Stimulated activated CD8-positive, alpha-beta memory T cell treated with anti-CD3 and anti-CD28 coated beads, Interleukin-4, amount 100 ng/mL, for 24 hours (primary cell): ENCODE results near the gene RRP36.
"Not testable (repeated sequence)": the region's sequence is repeated elsewhere in the genome, so short reads cannot be mapped to it uniquely, and the experiment has no call there.

Source experiments
- DNase-seq: peaks from one replicate; pipeline ENCODE4 v3.0.0-alpha.2; 2020; ENCODE audit warnings: low read depth

Gene RRP36

DNA sequence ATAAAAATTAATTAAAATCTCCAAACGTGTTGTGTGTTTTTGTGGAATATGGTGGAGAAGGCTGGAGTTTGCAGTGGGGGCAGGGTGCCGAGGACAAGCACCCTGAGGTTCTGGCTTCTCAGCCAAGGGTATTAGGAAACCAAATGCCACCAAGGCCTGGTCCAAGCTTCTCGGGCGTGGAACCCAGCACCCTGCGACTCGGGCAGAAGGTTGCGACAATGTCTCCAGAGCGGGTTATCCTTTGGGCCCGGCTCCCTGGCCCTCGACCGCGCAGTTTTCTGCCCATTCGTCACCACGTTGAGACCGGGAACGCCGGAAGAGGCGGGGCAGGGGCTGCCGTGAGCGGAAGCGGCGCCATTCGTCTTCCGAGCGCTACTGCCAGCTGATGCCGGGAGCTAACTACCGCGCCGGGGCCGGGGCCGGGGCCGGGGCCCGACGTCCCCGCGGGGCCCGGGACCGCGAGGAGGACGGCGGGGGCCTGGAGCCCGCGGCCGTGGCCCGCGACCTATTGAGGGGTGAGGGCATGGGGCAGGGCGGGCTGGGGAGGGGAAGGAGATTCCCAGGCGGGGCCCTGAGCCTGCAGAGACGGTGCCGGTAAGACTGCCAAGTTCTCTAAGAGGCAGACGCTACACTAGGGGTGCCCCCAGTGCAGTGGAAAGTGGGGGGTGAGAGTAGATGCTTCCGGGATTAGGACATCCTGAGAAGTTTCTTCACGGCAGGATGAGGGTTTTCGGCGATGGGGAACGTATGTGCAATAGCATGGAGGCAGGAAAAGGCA lies at the start of gene RRP36:
Gene RRP36 (plus strand): TSS at position 354 of the 778 bp plus-strand sequence. CDS start 32 bp downstream, at position 386.
- peak; percentile 66 for DNase-seq

DNA sequence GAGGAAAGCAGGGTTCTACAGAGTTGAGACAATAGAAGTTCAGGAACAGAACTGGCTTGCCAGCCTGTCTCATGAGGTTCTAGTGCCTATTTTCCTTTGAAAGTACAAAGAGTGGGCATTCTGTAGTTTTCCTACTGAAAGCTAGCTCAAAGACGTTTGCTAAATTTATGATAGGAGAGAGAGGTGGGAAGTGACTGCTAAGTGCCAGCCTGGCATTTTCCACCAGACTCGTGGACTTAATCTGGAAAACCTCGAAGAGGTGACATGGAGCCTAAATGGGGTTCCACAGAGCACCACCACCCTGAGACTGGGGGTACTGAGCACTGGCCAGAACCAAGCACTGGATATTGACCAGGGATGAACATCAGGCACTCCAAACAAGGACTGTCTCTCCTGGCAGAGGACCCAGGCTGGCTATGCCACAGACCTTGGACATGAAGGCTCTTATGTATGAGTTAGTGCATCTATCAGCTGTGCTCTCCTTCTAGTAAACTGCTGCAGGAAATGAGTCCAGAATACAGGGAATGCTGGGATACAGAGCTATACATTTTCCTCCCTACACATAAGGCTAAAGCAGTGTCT lies 49.6 kb upstream of the RRP36 start:
- no peak for DNase-seq

DNA sequence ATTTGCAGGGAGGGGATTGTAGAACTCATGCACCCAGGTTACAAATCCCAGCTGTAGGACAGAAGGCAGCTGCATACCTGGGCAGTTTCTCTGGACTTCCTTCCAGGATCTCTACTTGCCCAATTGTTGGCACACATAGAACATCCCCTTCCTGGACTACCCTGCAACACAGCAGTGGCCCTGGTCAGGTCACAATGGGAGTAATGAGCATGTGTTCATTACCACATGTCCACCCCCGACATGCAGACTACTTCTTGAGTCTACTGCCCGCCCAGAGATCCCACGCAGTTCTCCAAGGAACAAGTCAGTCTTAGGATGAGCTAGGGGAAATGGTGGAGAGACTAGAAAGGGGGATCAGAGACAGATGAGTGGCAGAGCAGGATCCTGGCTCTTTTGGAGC lies 47.5 kb upstream of the RRP36 start:
- DNase-seq, result no peak

- DNase-seq, result no peak
Measured at GRCh38 chr6:42974919-42975505, 46.4 kb upstream of the RRP36 start.

DNA sequence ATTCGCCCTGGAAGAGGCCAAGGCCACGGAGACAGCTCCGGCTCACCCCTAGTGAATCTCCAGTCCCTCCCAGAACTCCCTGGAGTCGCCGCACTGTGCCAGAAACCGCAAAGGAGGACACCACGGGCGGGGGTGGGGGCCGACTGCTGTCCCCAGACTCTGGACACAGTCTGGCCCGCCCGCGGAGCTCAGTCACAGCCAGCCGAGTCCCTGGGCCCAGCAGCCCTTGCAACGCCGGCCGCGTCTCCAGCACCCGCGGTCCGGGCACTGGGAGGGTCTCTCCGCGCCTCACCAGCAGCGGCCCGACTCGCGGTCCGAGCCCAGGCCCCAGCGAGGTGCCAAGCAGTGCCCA lies 43.0 kb upstream of the RRP36 start:
- no peak for DNase-seq

DNA sequence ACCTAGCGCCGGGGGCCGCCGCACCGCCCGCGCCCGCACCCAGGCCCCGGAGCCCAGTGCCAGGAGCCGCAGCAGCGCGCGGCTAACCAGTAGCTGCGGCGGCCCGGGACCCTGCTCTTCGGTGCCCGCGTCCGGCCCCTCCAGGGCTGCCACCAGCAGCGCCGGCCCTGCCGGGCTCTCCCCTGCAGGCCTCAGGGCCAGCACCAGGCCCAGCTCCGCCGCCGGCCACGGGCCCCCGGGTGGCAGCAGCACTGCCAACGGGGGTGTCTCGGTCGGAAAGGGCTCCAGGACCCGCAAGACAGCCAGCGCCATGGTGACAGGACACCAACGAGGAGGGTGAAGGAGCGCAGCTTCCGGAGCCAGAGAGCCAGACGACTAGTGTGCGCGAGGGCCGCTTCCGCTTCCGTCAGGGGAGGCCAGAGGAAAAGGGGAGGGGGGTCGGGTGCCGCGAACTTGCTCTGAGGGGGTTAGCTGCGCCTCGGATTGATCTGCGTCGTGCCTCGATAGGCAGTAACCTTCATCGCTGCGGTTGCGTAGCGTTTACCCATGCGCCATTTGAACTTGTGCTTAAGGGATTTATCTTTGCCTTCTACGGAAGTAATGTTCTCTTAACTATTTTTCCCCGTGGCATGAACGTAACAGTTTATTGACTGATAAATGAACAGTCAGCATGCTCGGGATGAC lies 42.4 kb upstream of the RRP36 start, which contains the start of gene PEX6:
Gene PEX6 (minus strand): TSS at position 343 of the 684 bp plus-strand sequence. CDS start 31 bp downstream, at position 312.
- peak; percentile 92 for DNase-seq

- DNase-seq, result no peak
Measured at GRCh38 chr6:42979523-42980177, 41.8 kb upstream of the RRP36 start.

- no peak for DNase-seq
Measured at GRCh38 chr6:42981836-42982235, 39.6 kb upstream of the RRP36 start.

DNA sequence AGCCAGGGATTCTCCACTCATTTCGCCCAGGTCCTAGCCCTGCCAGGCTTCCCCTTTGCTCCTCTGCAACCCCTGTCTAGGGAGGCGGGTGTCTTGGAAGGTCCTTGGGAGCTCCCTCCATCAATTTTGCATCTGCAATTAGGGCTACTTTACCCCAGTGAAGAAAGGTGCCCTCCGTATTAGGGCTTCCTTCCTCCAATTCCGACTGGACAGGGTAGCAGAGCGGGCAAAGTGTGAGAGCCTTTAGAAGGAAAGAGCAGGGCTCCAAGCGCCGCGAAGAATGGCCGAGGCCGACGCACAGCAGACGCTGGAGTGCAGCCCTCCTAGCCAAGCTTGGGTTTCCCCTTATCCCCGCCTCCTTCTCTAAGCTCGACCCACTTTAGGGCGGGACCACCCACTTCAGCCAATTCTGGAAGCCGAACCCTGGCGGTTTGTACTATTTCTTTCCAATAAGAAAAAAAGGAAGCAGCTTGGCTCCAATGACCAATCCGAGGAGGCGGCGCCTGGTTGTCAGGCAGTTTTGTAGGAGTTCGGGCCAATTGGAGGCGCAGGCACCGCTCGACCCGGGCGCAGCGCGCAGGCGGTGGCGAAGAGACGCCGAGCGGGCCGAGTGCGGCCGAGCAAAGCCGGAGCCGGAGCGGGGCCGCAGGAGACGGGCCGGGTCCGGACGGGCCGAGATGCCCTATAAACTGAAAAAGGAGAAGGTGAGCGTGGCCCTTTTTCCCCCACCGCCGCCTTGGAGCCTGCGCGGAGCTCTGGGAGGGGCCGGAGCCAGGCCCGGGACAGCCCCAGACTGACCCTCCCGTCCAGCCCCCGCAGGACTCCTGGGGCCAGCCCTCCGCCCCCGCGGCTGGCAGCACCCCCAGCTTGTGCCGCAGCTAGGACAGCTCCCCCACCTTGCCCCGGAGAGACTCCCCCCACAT lies 37.2 kb upstream of the RRP36 start, which contains the start of gene PPP2R5D:
Gene PPP2R5D (plus strand): TSS at position 570 of the 923 bp plus-strand sequence. CDS start 108 bp downstream, at position 678.
- peak; percentile 94 for DNase-seq

- no peak for DNase-seq
Measured at GRCh38 chr6:42984924-42985475, 36.4 kb upstream of the RRP36 start.

- DNase-seq, result no peak
Measured at GRCh38 chr6:42987533-42988451, 33.6 kb upstream of the RRP36 start.

DNA sequence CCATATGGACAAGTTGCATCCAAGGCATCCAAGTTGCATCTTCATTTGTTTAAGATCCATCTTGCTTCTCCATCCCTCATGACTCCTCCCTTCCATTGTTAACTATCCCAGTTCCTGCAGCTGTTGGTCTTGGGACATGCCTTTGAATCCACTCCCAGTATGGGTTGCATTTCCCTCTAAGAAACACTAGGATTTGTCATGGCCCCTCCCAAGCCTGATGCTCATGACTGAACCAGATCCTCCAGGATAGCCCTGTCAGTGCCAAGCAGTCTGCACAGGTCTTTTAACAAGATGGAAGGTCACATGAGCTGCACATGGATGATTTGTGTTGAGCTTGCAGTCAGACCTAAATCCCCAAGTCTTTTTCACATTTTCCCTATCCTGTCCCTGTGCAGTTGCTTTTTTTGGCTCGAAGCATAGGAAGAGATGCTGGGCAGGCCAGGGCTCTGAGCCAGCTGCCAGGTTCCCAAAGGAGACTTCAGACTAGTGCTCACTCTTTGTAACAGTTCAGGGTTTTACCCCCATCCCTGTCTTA lies 32.9 kb upstream of the RRP36 start:
- DNase-seq, result no peak

GRCh38 chr6:42989923-42990322 lies 31.5 kb upstream of the RRP36 start:
- DNase-seq, result no peak

- no peak for DNase-seq
Measured at GRCh38 chr6:42993445-42993844, 28.0 kb upstream of the RRP36 start.

- DNase-seq, result no peak
Measured at GRCh38 chr6:42996513-42996912, 24.9 kb upstream of the RRP36 start.

DNA sequence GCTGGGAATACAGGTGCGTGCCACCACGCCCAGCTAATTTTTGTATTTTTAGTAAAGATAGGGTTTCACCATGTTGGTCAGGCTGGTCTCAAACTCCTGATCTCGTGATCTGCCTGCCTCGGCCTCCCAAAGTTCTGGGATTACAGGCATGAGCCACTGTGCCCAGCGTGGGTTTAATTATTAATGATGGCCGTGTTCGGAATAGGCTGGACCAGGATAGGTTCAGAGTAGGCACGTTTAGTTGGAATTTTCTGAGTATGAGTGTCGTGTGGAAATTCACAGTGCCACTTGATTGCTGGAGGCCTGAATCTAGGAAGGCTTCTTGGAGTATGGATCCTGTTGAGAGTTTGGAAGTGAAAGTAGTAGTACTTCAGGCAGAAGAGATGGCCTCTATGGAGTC lies 23.2 kb upstream of the RRP36 start:
- not testable (repeated sequence) for DNase-seq

- DNase-seq, result no peak
Measured at GRCh38 chr6:43001843-43002242, 19.6 kb upstream of the RRP36 start.

DNA sequence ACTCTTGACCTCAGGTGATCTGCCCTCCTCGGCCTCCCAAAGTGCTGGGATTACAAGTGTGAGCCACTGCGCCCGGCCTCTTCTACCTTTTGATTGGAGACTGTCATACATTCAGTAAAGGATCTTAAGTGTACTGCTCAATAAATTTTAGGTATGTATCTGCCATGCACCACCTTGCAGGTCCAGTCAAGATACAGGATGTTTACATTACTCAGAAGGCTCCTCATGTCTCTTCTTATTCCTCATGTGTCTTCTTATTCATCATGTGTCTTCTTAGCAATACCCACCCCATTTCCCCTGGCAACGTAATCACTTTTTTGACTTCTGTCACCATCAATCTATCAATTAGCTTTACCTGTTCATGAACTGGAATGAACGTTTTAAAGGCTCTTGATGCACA lies 15.6 kb upstream of the RRP36 start:
- no peak for DNase-seq

GRCh38 chr6:43006251-43006650 lies 15.2 kb upstream of the RRP36 start:
- DNase-seq, result no peak
